Endothelial cell of umbilical vein (primary cell): ENCODE results near the gene CYP17A1. TPM values are rescaled to one million over a fixed set of nuclear protein-coding genes. Genes with fewer than 3 reads are reported as not detected.

ENCODE experiments used
- BruUV-seq: library from RNA; stranded (reverse); fragments of 400-500 nt; replicated peaks from 2 replicates; lab custom pipeline; 2021; lab: Mats Ljungman, UMichigan
- CTCF ChIA-PET: fragments of 300-600, 350-600 bp; sonication (Branson Sonifier 250); formaldehyde crosslinking; loops from one replicate; lab custom pipeline; 2021; ENCODE audit warnings: antibody characterized with exemption, inconsistent platforms; lab: Charles Lee
- POLR2A ChIA-PET: fragments of 300-600, 350-600 bp; sonication (Branson Sonifier 250); formaldehyde crosslinking; loops from one replicate; lab custom pipeline; 2021; ENCODE audit warnings: antibody characterized with exemption, inconsistent platforms; lab: Charles Lee
- DNase-seq: peaks from one replicate; pipeline ENCODE4 v3.0.0-alpha.2; 2011; ENCODE audit warnings: low read depth, low spot score
- FAIRE-seq: peaks from 2 replicates; lab custom pipeline; 2011; peaks lifted over from hg19 to GRCh38; lab: Jason Lieb, UNC
- H2AFZ ChIP-seq: 2 replicates; pipeline ENCODE4 v1.6.0; 2012; ENCODE audit warnings: low read depth, low read length, control low read depth, inconsistent platforms
- H3K27ac ChIP-seq: 2 replicates; pipeline ENCODE4 v1.5.1; 2011; ENCODE audit warnings: low read depth, mild to moderate bottlenecking, control low read depth, low read length, moderate library complexity; ENCODE audit not compliant: insufficient read depth
- H3K27me3 ChIP-seq, 2 experiments: 2 replicates each; pipeline versions ENCODE4 v1.6.0 to v1.6.1; 2011; ENCODE audit warnings: low read length in 2 of 2, mixed read lengths in 1 of 2; ENCODE audit not compliant: control insufficient read depth in 2 of 2, insufficient read depth in 2 of 2
- H3K36me3 ChIP-seq, 2 experiments: 2 replicates in 1 of 2; 3 replicates in 1 of 2; pipeline ENCODE4 v1.5.1; 2011; ENCODE audit warnings: low read length in 2 of 2, mild to moderate bottlenecking in 1 of 2, moderate library complexity in 1 of 2; ENCODE audit not compliant: control insufficient read depth in 2 of 2, insufficient read depth in 2 of 2; ENCODE audit errors: extremely low read depth in 1 of 2
- H3K4me1 ChIP-seq: 3 replicates; pipeline ENCODE4 v1.5.1; 2011; ENCODE audit warnings: mild to moderate bottlenecking, low read length; ENCODE audit not compliant: control insufficient read depth, insufficient read depth; ENCODE audit errors: extremely low read depth
- H3K4me2 ChIP-seq: 2 replicates; pipeline ENCODE4 v1.6.1; 2011; ENCODE audit warnings: low read length, control low read depth, mixed read lengths; ENCODE audit not compliant: insufficient read depth
- H3K4me3 ChIP-seq, 3 experiments: fragments of 200-600 bp in 1 of 3; sonication (generic), shearing (Covaris generic) in 1 of 3; replicated peaks in 1 of 3; 2 replicates each; pipeline ENCODE4 v1.5.1; 2011 to 2016; ENCODE audit warnings: control low read depth in 3 of 3, low read length in 3 of 3, mild to moderate bottlenecking in 2 of 3, inconsistent platforms in 1 of 3, low read depth in 1 of 3, moderate library complexity in 1 of 3; ENCODE audit not compliant: insufficient read depth in 1 of 3
- H3K79me2 ChIP-seq: 2 replicates; pipeline ENCODE4 v1.6.0; 2012; ENCODE audit warnings: low read length, inconsistent platforms; ENCODE audit not compliant: control insufficient read depth, insufficient read depth
- H3K9ac ChIP-seq: replicated peaks from 2 replicates; pipeline ENCODE3; 2011; ENCODE audit warnings: low read length, control low read depth; ENCODE audit not compliant: insufficient read depth; ENCODE audit errors: extremely low read depth
- H3K9me1 ChIP-seq: replicated peaks from 3 replicates; pipeline ENCODE4 v1.6.0; 2011; ENCODE audit warnings: mild to moderate bottlenecking, low read length; ENCODE audit not compliant: control insufficient read depth, insufficient read depth; ENCODE audit errors: extremely low read depth
- H3K9me3 ChIP-seq: replicated peaks from 2 replicates; pipeline ENCODE4 v1.5.1; 2012; ENCODE audit warnings: low read length, inconsistent platforms; ENCODE audit not compliant: control insufficient read depth, insufficient read depth
- H4K20me1 ChIP-seq: replicated peaks from 2 replicates; pipeline ENCODE3; 2011; ENCODE audit warnings: mild to moderate bottlenecking, low read length; ENCODE audit not compliant: control insufficient read depth, insufficient read depth; ENCODE audit errors: extremely low read depth
- FOS ChIP-seq: IDR thresholded peaks from 2 replicates; pipeline ENCODE4 v1.6.1; 2011; ENCODE audit warnings: mild to moderate bottlenecking, low read length, moderate library complexity, borderline replicate concordance; ENCODE audit not compliant: insufficient read depth
- GATA2 ChIP-seq: IDR thresholded peaks from 2 replicates; pipeline ENCODE4 v1.7.0; 2011; ENCODE audit warnings: low read depth, mild to moderate bottlenecking, moderate library complexity, mixed read lengths, low read length; ENCODE audit not compliant: insufficient read length, insufficient read depth
- JUN ChIP-seq: IDR thresholded peaks from 2 replicates; pipeline ENCODE4 v1.6.1; 2011; ENCODE audit warnings: borderline replicate concordance, low read depth; ENCODE audit not compliant: insufficient read length, insufficient read depth
- MYC ChIP-seq: IDR thresholded peaks from one replicate; pipeline ENCODE4 v1.6.1; 2011; ENCODE audit warnings: mild to moderate bottlenecking, low read depth, low read length
- POLR2A ChIP-seq: IDR thresholded peaks from 2 replicates; pipeline ENCODE4 v1.6.1; 2012; ENCODE audit warnings: low read depth, mild to moderate bottlenecking, control low read depth, low read length
- POLR2AphosphoS5 ChIP-seq: IDR thresholded peaks from 2 replicates; pipeline ENCODE4 v1.6.1; 2012; ENCODE audit warnings: low read depth, mild to moderate bottlenecking, control low read depth, low read length, moderate library complexity; ENCODE audit not compliant: insufficient read depth
- dilution Hi-C: fragments of 300-500 bp; cut with MboI; formaldehyde crosslinking; loops from one replicate; pipeline ENCODE4 v1.15.0; 2019; ENCODE audit warnings: low sequenced_read_pairs; ENCODE audit not compliant: extremely low pct_ligation_motif_present
- intact Hi-C: fragments of 100-400 bp; cut with micrococcal nuclease; formaldehyde crosslinking; loops from one replicate; pipeline ENCODE4 v1.10.0; 2022
- polyA plus RNA-seq, 4 experiments: library from polyadenylated mRNA; depleted of rRNA in 3 of 4; stranded (reverse) in 3 of 4; unstranded in 1 of 4; fragments of >200 nt; gene quantifications; 2 replicates each; pipeline versions ENCODE4 v1.2.1 to v1.2.3, GENCODE V29; 2011 to 2012; ENCODE audit warnings: missing spikeins in 1 of 4
- total RNA-seq: library from RNA; stranded (reverse); gene quantifications from 2 replicates; pipeline ENCODE4 v1.2.3, GENCODE V29; 2021
- TF ChIP-seq, protein P1 (sequence below), 2 donors: IDR thresholded peaks; 1 replicate in 1 of 2; 2 replicates in 1 of 2; pipeline ENCODE4 v1.5.1; 2011; ENCODE audit warnings: low read length in 2 of 2, mild to moderate bottlenecking in 2 of 2, moderate library complexity in 2 of 2, control low read depth in 1 of 2, inconsistent platforms in 1 of 2, low read depth in 1 of 2; ENCODE audit not compliant: insufficient read depth in 1 of 2; ENCODE audit errors: extremely low read depth in 1 of 2
- TF ChIP-seq, protein P2 (sequence below): IDR thresholded peaks from 2 replicates; pipeline ENCODE4 v1.6.1; 2011; ENCODE audit not compliant: insufficient read depth, insufficient read length

CYP17A1 gene
- total and polyA plus RNA-seq, 2 donors (not counting 3 experiments of a cell fraction or from before 2014, with no cell fraction given): not detected

DNA sequence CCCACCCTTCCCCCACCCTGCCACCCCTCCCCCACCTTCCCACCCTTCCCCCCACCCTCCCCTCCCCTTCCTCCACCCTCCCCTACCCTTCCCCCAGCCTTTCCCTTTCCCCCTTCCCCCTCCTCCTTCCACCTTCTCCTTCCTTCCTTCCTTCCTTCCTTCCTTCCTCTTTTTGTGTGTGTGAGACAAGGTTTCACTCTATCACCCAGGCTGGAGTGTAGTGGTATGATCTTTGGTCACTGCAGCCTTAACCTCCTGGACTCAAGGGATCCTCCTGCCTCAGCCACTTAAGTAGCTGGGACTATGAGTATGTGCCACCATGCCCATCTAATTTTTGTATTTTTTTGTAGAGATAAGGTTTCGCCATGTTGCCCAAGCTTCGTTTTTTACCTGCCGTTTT is 35.2 kb downstream of the CYP17A1 start:
- POLR2A ChIA-PET: interaction anchor here (2.1 kb wide), 1 partner anchor 25 kb away, joined by 8 read pairs; no protein-coding TSS in a partner anchor
- Histone ChIP-seq H3K9me3 (no peaks in the 10 kb centered on the region), H3K9me1 (no peaks in the 10 kb centered on the region), H3K9ac (peak overlapping the region; percentile 70), H4K20me1 (no peaks in the 10 kb centered on the region), H3K79me2 (peaks cover 4% of the 10 kb centered on the region), H3K4me2 (no peak overlapping the region), H3K4me1 (peaks cover 48% of the 10 kb centered on the region), H3K27me3 (no peaks in the 10 kb centered on the region), H3K4me3 (no peak overlapping the region), H3K27ac (peak overlapping the region; percentile 95), H3K36me3 (peaks cover 3 to 14% of the 10 kb centered on the region in 2 experiments), H2AFZ (no peak overlapping the region)
- DNase-seq (no peak), FAIRE-seq (peak; percentile 15)
- intact Hi-C loops: no loop called here
- dilution Hi-C loops: no loop called here
- no TSS peak for BruUV-seq
- CTCF ChIA-PET: interaction anchor here (1.4 to 2.5 kb wide), 4 partner anchors 11 to 42 kb away, joined by 4 to 15 read pairs (median 10); no protein-coding TSS in a partner anchor
- TF ChIP-seq POLR2A (no peak), FOS (no peak), JUN (no peak), POLR2AphosphoS5 (no peak), MYC (no peak), GATA2 (no peak)
- TF ChIP-seq, protein P1, sequence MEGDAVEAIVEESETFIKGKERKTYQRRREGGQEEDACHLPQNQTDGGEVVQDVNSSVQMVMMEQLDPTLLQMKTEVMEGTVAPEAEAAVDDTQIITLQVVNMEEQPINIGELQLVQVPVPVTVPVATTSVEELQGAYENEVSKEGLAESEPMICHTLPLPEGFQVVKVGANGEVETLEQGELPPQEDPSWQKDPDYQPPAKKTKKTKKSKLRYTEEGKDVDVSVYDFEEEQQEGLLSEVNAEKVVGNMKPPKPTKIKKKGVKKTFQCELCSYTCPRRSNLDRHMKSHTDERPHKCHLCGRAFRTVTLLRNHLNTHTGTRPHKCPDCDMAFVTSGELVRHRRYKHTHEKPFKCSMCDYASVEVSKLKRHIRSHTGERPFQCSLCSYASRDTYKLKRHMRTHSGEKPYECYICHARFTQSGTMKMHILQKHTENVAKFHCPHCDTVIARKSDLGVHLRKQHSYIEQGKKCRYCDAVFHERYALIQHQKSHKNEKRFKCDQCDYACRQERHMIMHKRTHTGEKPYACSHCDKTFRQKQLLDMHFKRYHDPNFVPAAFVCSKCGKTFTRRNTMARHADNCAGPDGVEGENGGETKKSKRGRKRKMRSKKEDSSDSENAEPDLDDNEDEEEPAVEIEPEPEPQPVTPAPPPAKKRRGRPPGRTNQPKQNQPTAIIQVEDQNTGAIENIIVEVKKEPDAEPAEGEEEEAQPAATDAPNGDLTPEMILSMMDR (IDR thresholded peaks at IDR 0.05; ENCODE audit: extremely low read depth in 1 of 2, insufficient read depth in 1 of 2, low read depth in 1 of 2, low read length in 2 of 2): no peak
- TF ChIP-seq, protein P2, sequence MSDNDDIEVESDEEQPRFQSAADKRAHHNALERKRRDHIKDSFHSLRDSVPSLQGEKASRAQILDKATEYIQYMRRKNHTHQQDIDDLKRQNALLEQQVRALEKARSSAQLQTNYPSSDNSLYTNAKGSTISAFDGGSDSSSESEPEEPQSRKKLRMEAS: no peak
